DND-41 (cell line): ENCODE results near the gene ACIN1.

Source experiments
- CTCF ChIP-seq: IDR thresholded peaks from 2 replicates; pipeline ENCODE4 v1.5.1; 2012; ENCODE audit warnings: borderline replicate concordance, low read length, moderate library complexity, mild to moderate bottlenecking; ENCODE audit not compliant: poor library complexity, severe bottlenecking; ENCODE audit errors: extremely low read depth
- EZH2 ChIP-seq: IDR thresholded peaks from 3 replicates; pipeline ENCODE4 v1.6.1; 2012; ENCODE audit warnings: borderline replicate concordance, low read depth, mild to moderate bottlenecking, moderate library complexity, low read length, inconsistent platforms; ENCODE audit not compliant: severe bottlenecking

- TF ChIP-seq CTCF (no peak), EZH2 (no peak)
Measured at GRCh38 chr14:23139874-23140273, 44.9 kb upstream of the ACIN1 start.
